ENCODE measurements around the gene DYNLT3.

Gene DYNLT3

DNA sequence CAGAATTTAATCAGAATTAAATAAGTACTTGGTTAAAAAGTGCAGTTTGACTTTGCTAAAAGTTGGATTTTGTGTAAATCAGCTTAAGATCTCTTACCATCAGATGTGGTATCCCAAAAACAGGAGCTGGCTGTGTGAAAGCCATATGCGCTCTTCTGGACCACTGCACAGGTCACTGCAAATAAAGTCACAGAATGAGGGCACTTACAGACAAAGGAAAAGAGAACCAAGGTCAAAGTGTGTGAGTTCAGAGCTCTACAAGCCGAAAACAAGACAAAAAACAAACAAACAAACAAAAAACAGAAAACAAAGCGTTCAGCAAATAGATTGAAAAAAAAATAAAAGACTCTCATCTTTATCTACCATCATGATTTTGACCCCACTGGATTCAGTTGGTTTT, 6.4 kb downstream of the DYNLT3 start:
- no peak for DNase-seq (ENCODE audit: low spot score)

DNA sequence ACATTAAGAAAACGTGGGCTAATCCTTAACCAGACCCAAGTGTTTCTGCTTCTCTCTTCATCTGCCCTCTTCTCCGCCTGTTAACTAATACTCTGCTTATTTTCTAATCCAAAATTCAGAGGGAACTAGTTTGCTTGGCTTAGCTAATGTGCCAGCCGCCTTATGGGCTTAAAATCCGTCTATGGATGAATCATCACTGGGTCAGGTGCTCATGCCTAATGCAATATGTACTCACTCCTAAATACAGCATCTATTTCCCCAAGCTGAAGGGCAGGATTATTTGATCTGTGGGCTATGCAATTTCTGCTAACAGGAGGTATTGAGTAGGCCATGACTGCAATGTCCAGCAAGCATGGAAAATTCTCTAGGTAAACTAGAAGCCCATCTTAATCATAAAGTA, 12.4 kb downstream of the DYNLT3 start:
- no peak for DNase-seq (ENCODE audit: low spot score)

GRCh38 chrX:37830371-37830770, 17.0 kb downstream of the DYNLT3 start:
- DNase-seq (ENCODE audit: low spot score), result no peak

DNA sequence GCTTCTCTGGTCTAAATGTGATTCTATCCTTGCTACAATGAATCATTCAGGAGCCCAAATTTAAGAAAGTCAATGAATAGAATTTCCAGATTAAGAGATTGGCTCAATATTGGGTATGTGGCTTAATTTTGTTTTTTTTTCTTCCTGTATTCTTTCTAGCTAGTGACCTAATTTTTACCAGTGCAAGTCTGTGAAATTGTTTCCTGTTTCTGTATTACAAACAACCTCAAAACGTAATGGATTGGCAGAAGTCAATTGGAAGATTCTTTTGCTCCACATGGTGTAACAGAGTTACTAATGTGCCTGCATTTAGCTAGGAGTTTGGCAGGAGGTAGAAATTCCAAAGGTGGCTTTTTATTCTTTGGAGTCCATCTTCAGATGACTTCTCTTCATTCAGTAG, 17.6 kb downstream of the DYNLT3 start:
- no peak for DNase-seq (ENCODE audit: low spot score)

- peak; percentile 56 for DNase-seq (ENCODE audit: low spot score)
Measured at GRCh38 chrX:37825215-37825842, 22.0 kb downstream of the DYNLT3 start.

DNA sequence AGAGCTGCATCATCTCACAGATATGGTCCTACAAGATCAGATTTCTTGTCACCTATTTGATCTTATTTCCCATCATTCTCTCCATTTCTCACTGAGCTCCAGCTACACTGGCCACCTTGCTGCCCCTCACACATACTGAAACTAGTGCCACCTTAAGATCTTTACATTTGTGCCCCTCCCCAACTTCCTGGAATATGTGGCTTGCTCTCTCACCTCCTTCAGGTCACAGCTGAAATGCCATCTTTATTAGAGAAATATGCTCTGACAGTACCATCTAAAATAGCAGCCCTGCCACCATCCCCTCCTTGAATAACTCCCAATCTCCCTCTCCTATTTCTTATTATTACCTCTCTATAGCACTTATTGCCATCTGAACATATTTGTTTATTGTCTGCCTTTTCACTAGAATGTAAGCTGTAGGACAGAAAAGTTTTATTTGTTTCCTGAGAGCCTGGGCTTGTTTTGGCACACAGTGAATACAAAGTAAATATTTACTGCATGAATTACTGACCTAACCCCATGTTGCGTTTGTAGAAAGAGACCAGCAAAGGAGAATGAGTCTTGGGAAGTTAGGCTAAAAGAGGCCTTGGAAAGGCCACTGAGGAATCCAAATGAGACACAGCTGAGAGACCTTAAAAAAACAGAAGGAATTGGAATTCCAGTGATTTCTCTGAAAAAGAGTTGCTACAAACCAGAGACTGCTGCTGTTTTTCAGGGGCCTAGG, 22.7 kb downstream of the DYNLT3 start:
- DNase-seq (ENCODE audit: low spot score), result no peak

DNA sequence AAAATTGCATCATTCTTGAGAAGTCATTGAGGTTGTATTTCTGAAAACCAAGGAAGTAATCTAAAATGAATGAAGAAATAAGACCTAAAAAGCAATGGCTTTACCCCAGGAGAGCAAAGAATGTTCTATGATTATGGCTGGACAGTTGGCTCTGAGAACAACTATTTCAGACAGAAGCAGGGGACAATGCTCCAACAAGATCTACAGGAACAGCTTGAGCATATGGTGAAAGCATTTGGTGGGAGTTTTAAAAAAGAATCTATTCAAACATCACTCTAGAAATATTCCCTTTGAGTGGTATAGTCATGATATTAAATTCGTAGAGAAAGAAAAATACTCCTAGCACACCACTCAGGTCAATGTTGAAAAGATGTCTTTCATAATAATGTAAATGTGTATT, 26.7 kb downstream of the DYNLT3 start:
- DNase-seq (ENCODE audit: low spot score), result no peak

- DNase-seq (ENCODE audit: low spot score), result no peak
Measured at GRCh38 chrX:37818031-37818430, 29.3 kb downstream of the DYNLT3 start.

- no peak for DNase-seq (ENCODE audit: low spot score)
Measured at GRCh38 chrX:37817579-37817978, 29.8 kb downstream of the DYNLT3 start.

DNA sequence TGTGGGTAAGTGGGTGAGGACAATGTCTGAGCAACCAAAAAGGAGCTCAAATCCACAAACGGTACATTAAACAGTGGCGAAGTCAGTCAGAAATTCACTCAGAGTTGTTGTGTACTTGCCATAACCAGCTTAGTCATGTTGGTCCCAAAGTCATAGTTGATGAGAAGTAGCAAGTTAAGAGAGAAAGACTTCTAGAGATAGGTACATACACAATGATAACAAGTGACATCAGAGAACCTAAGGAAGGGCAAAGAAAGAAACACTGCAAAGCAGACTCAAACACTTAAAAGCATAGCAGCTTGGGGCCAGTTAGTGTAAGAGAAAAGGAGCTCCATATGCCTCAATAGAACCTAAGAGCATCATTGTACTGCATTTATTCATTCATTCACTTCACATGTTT, 30.2 kb downstream of the DYNLT3 start:
- DNase-seq (ENCODE audit: low spot score), result no peak

GRCh38 chrX:37816766-37817165, 30.6 kb downstream of the DYNLT3 start:
- DNase-seq (ENCODE audit: low spot score), result no peak

- DNase-seq (ENCODE audit: low spot score), result no peak
Measured at GRCh38 chrX:37815366-37815765, 32.0 kb downstream of the DYNLT3 start.

GRCh38 chrX:37813570-37813969, 33.8 kb downstream of the DYNLT3 start:
- DNase-seq (ENCODE audit: low spot score), result no peak

GRCh38 chrX:37812110-37812509, 35.3 kb downstream of the DYNLT3 start:
- DNase-seq (ENCODE audit: low spot score), result no peak

DNA sequence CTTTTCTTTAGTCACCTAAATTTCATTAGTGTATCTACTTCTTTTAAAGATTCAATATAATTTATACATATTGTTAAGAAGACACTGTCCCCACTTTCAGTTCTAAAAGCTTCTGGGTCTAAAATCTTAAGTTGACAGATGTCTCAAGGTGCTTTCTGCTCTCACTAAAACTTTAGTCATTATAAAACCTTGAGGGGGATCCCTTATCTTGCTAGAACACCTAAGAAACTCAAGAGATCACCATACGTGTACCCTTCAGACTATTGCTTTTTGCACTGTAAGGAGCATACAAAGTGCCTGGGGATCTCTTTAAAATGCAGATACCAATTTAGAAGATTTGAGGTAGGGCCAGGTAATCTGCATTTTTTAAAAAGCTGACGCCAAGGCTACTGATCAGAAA, 37.4 kb downstream of the DYNLT3 start:
- DNase-seq (ENCODE audit: low spot score), result no peak

DNA sequence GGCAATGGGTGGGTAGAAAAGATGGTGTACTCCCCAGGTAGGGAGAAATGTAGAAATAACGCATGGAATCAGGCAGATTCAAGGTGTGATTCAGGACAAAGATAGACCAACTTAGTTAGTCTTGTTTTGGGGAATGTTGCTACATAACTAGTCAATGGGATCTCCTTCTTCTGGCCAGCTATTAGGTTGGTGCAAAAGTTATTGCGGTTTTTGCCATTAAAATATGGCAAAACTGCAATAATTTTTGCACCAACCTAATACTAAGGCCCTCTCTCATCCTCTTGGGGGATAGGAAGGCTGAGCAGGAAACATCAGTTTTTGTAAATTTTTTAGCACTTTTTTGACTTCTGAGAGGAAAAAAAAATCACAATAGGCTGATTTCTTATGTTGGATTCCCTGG, 44.3 kb downstream of the DYNLT3 start:
- DNase-seq (ENCODE audit: low spot score), result no peak

DNA sequence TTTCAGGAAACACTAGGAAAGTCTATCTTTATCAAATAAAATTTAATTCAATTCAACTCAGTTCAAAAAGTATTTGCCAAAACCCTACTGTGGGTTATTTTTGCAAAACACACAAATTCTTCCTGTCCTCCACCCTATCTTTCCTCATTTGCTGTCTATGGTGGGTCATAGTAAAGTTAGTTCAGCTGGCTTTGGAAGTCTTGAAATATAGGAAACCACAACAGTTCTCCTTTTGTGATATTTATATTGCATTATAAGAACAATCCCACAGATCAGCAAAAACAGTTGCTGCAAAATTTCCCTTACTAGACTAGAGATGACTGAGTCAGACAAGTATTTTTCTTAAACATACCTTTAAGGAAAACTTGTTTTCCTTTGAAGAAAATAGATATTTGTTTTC, 45.3 kb downstream of the DYNLT3 start:
- no peak for DNase-seq (ENCODE audit: low spot score)

GRCh38 chrX:37800717-37801116, 46.7 kb downstream of the DYNLT3 start:
- no peak for DNase-seq (ENCODE audit: low spot score)

DNA sequence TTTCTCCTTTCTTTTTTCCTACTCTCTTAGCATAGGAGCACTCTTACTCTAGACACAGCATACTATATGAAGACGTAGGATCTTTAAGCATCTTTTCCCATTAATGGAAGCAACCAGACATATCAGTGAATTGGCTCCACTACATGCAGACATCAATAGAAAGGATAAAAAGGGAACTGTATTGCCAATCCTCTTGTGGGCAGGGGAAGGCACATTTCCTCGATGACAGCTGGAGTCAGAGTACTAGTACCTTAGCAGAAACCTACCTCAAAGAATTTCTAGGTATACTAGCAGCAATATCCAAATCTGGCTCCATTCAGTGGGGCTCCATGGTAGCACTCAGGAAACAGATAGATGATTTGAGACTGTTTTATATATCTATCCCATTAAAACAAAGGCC, 47.4 kb downstream of the DYNLT3 start:
- no peak for DNase-seq (ENCODE audit: low spot score)

DNA sequence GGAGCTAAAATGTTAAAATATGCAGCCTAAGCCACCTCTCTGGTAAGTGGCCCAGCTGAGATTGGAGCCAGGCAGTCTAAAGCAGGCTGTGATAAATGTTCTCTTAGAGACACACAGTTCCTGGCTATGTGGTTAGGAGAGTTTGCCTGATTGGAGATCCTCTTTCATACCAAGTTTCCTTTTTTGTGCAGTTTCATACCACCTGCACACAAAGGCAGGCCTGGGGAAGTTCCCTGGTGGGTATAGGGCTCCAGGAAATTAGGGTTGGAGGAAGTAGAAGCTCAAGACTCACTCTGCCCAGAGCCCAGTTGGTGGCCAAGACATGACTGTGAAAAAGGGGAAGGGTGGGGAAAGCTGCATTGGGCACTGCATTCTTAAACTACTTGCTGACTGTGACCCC, 50.6 kb downstream of the DYNLT3 start:
- no peak for DNase-seq (ENCODE audit: low spot score)

GRCh38 chrX:37796310-37796709, 51.1 kb downstream of the DYNLT3 start:
- DNase-seq (ENCODE audit: low spot score), result no peak
